Measurements from ENCODE around the gene ITLN1. TPM values are rescaled to one million over a fixed set of nuclear protein-coding genes. Genes with fewer than 3 reads are reported as not detected.

ITLN1 gene
- total RNA-seq, 1 donor: not detected

- no peak overlapping the region for H3K27ac ChIP-seq (ENCODE audit: low read depth, low read length)
- peak; percentile 62 for DNase-seq (ENCODE audit: insufficient read length, low spot score, missing footprints)
- TF ChIP-seq CTCF (IDR thresholded peaks at IDR 0.05; ENCODE audit: extremely low read depth, low read depth, low read length): no peak
- no peaks in the 10 kb centered on the region for H3K36me3 ChIP-seq (ENCODE audit: insufficient read depth, low read length)
- no peaks in the 10 kb centered on the region for H3K4me1 ChIP-seq (ENCODE audit: insufficient read depth, low read length)
- no peak overlapping the region for H2AFZ ChIP-seq (ENCODE audit: low read length)
- no peak overlapping the region for H3K4me3 ChIP-seq (ENCODE audit: insufficient read depth, low read length)
- no peaks in the 10 kb centered on the region for H3K27me3 ChIP-seq (ENCODE audit: insufficient read depth, low read length)
- no peak overlapping the region for H3K4me2 ChIP-seq (ENCODE audit: insufficient read depth, low read length)
- no peaks in the 10 kb centered on the region for H3K79me2 ChIP-seq (ENCODE audit: insufficient read depth, low read length)
- H4K20me1 ChIP-seq (ENCODE audit: insufficient read depth, low read length): no peaks in the 10 kb centered on the region
- no peaks in the 10 kb centered on the region for H3K9me3 ChIP-seq (ENCODE audit: low read depth, low read length)
Measured at GRCh38 chr1:160859166-160859565, 25.8 kb downstream of the ITLN1 start.

- Histone ChIP-seq H3K36me3 (ENCODE audit: insufficient read depth, low read length) (no peaks in the 10 kb centered on the region), H4K20me1 (ENCODE audit: insufficient read depth, low read length) (no peaks in the 10 kb centered on the region), H3K79me2 (ENCODE audit: insufficient read depth, low read length) (no peaks in the 10 kb centered on the region), H3K4me2 (ENCODE audit: insufficient read depth, low read length) (no peak overlapping the region), H3K4me3 (ENCODE audit: insufficient read depth, low read length) (no peak overlapping the region), H3K27me3 (ENCODE audit: insufficient read depth, low read length) (no peaks in the 10 kb centered on the region), H3K27ac (ENCODE audit: low read depth, low read length) (no peak overlapping the region), H2AFZ (ENCODE audit: low read length) (no peak overlapping the region), H3K9me3 (ENCODE audit: low read depth, low read length) (no peaks in the 10 kb centered on the region), H3K4me1 (ENCODE audit: insufficient read depth, low read length) (no peaks in the 10 kb centered on the region)
- no peak for DNase-seq (ENCODE audit: insufficient read length, low spot score, missing footprints)
- no peak for TF ChIP-seq CTCF (IDR thresholded peaks at IDR 0.05; ENCODE audit: extremely low read depth, low read depth, low read length)
Measured at GRCh38 chr1:160858507-160858906, 26.5 kb downstream of the ITLN1 start.

GRCh38 chr1:160858097-160858496 is 26.9 kb downstream of the ITLN1 start:
- Histone ChIP-seq H3K27me3 (ENCODE audit: insufficient read depth, low read length) (no peaks in the 10 kb centered on the region), H3K4me2 (ENCODE audit: insufficient read depth, low read length) (no peak overlapping the region), H3K4me1 (ENCODE audit: insufficient read depth, low read length) (no peaks in the 10 kb centered on the region)

More at GRCh38 chr1:160858097-160858496, 26.9 kb downstream of the ITLN1 start:
- no peaks in the 10 kb centered on the region for H3K79me2 ChIP-seq (ENCODE audit: insufficient read depth, low read length)
- TF ChIP-seq CTCF (IDR thresholded peaks at IDR 0.05; ENCODE audit: extremely low read depth, low read depth, low read length): no peak
- no peaks in the 10 kb centered on the region for H3K36me3 ChIP-seq (ENCODE audit: insufficient read depth, low read length)
- no peaks in the 10 kb centered on the region for H4K20me1 ChIP-seq (ENCODE audit: insufficient read depth, low read length)
- no peak overlapping the region for H2AFZ ChIP-seq (ENCODE audit: low read length)
- no peak overlapping the region for H3K4me3 ChIP-seq (ENCODE audit: insufficient read depth, low read length)
- H3K9me3 ChIP-seq (ENCODE audit: low read depth, low read length): no peaks in the 10 kb centered on the region
- no peak for DNase-seq (ENCODE audit: insufficient read length, low spot score, missing footprints)
- H3K27ac ChIP-seq (ENCODE audit: low read depth, low read length): no peak overlapping the region
